ENCODE results near the gene PRKAR2A.
"Not testable (repeated sequence)": the region's sequence is repeated elsewhere in the genome, so short reads cannot be mapped to it uniquely, and the experiment has no call there.

The PRKAR2A gene

GRCh38 chr3:48748754-48749153 is 98.9 kb downstream of the PRKAR2A start:
- TF ChIP-seq CTCF (IDR thresholded peaks at IDR 0.05; ENCODE audit: borderline replicate concordance, insufficient read depth, low read depth, low read length): no peak
- no peak overlapping the region for H3K4me3 ChIP-seq (ENCODE audit: low read depth, low read length)

- no peak for TF ChIP-seq CTCF (IDR thresholded peaks at IDR 0.05; ENCODE audit: borderline replicate concordance, insufficient read depth, low read depth, low read length)
- no peak overlapping the region for H3K4me3 ChIP-seq (ENCODE audit: low read depth, low read length)
Observed at GRCh38 chr3:48747706-48748105, 100.0 kb downstream of the PRKAR2A start.

- H3K4me3 ChIP-seq (ENCODE audit: low read depth, low read length): no peak overlapping the region
- no peak for TF ChIP-seq CTCF (IDR thresholded peaks at IDR 0.05; ENCODE audit: borderline replicate concordance, insufficient read depth, low read depth, low read length)
Observed at GRCh38 chr3:48747015-48747615, 100.6 kb downstream of the PRKAR2A start.

GRCh38 chr3:48743773-48744172 is 103.9 kb downstream of the PRKAR2A start:
- H3K4me3 ChIP-seq (ENCODE audit: low read depth, low read length): no peak overlapping the region
- no peak for TF ChIP-seq CTCF (IDR thresholded peaks at IDR 0.05; ENCODE audit: borderline replicate concordance, insufficient read depth, low read depth, low read length)

- H3K4me3 ChIP-seq (ENCODE audit: low read depth, low read length): not testable (repeated sequence)
Observed at GRCh38 chr3:48741226-48741625, 106.4 kb downstream of the PRKAR2A start.

- H3K4me3 ChIP-seq (ENCODE audit: low read depth, low read length): no peak overlapping the region
- TF ChIP-seq CTCF (IDR thresholded peaks at IDR 0.05; ENCODE audit: borderline replicate concordance, insufficient read depth, low read depth, low read length): peak; percentile 94
Observed at GRCh38 chr3:48739955-48740823, 107.5 kb downstream of the PRKAR2A start.

- no peak for TF ChIP-seq CTCF (IDR thresholded peaks at IDR 0.05; ENCODE audit: borderline replicate concordance, insufficient read depth, low read depth, low read length)
- H3K4me3 ChIP-seq (ENCODE audit: low read depth, low read length): no peak overlapping the region
Observed at GRCh38 chr3:48739617-48739954, 108.1 kb downstream of the PRKAR2A start.

Measured in GM12875 (cell line).